Calu3 (cell line): ENCODE results near the gene DIS3L2. TPM values are rescaled to one million over a fixed set of nuclear protein-coding genes. Genes with fewer than 3 reads are reported as not detected.

Source experiments
- BruUV-seq: library from RNA; stranded (reverse); fragments of 400-500 nt; replicated peaks from 2 replicates; lab custom pipeline; 2021; lab: Mats Ljungman, UMichigan
- CTCF ChIA-PET: fragments of 300-600 bp; sonication (Branson Sonifier 250); formaldehyde crosslinking; loops from one replicate; lab custom pipeline; 2022; ENCODE audit warnings: antibody characterized with exemption; lab: Charles Lee
- DNase-seq: peaks from one replicate; pipeline ENCODE4 v3.0.0; 2022
- H3K27ac Mint-ChIP-seq: one replicate; pipeline ENCODE4 v1.8.0; 2022; ENCODE audit warnings: mixed read lengths; ENCODE audit not compliant: unreplicated experiment
- H3K27me3 Mint-ChIP-seq: one replicate; pipeline ENCODE4 v1.8.0; 2022; ENCODE audit warnings: mixed read lengths; ENCODE audit not compliant: unreplicated experiment
- H3K36me3 Mint-ChIP-seq: one replicate; pipeline ENCODE4 v1.8.0; 2022; ENCODE audit warnings: mild to moderate bottlenecking, moderate library complexity, mixed read lengths; ENCODE audit not compliant: insufficient read depth, unreplicated experiment
- H3K4me1 Mint-ChIP-seq: one replicate; pipeline ENCODE4 v1.8.0; 2022; ENCODE audit warnings: mild to moderate bottlenecking, low read depth, mixed read lengths; ENCODE audit not compliant: unreplicated experiment
- H3K4me3 Mint-ChIP-seq: one replicate; pipeline ENCODE4 v1.8.0; 2022; ENCODE audit warnings: mild to moderate bottlenecking, low read depth, moderate library complexity, mixed read lengths; ENCODE audit not compliant: unreplicated experiment
- H3K9me3 Mint-ChIP-seq: one replicate; pipeline ENCODE4 v1.8.0; 2022; ENCODE audit warnings: low read depth, mixed read lengths; ENCODE audit not compliant: unreplicated experiment
- intact Hi-C: fragments of 100-400 bp; cut with micrococcal nuclease; formaldehyde crosslinking; loops from one replicate; pipeline ENCODE4 v1.10.0; 2022; ENCODE audit not compliant: unreplicated experiment
- total RNA-seq: library from RNA; stranded (reverse); gene quantifications from 2 replicates; pipeline ENCODE4 v1.2.3, GENCODE V29; 2022
- TF ChIP-seq, protein P1 (sequence below): fragments of 200-600 bp; IDR thresholded peaks from one replicate; pipeline ENCODE4 v1.8.0; 2022; ENCODE audit warnings: antibody characterized with exemption; ENCODE audit not compliant: unreplicated experiment

DIS3L2 gene
- total RNA-seq, 1 experiment from 2014 or later, result 46.0 TPM

DNA sequence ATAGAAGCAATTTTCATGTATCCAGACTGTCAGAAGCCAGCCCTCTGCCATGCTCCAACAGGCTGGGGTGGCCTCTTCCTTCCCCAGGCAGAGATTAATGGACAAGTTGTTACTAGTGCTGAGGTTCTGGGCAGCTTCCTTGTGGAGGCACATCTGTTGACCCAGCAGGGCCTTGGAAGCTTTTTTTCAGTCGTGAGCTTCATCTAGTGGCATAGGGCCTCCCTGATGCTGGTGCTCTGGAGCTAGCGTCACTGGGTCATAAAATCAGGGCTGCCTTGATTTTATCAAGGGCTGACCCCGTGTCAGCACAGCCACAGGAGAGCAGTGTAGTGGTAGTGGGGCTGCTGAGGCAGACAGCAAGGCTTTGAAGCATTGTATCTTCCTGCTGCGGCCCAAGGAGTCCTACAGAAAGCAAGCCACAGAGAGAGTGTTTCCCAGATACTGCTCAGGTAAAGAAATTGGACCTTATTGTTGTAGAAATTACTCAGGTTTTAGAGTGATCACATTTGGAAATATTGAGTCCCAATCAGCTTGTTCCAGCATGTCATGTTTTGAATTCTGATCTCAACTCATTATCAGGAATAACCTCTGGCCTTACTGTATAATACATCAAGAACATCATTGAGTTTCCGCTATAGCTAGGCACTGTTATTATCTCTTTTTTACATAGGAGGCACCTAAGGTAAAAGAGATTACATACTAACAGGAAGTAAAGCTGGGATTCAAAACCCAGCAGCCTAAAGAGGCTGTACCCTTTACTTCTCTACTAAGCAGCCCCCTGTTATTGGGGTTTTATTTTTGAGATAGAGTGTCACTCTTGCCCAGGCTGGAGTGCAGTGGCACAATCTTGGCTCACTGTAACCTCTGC lies 324.7 kb downstream of the DIS3L2 start:
- Mint-ChIP-seq H3K4me1 (no peaks in the 10 kb centered on the region), H3K27ac (no peak overlapping the region), H3K27me3 (no peaks in the 10 kb centered on the region), H3K4me3 (no peak overlapping the region), H3K36me3 (no peaks in the 10 kb centered on the region), H3K9me3 (no peaks in the 10 kb centered on the region)
- BruUV-seq, result no TSS peak
- no peak for DNase-seq
- CTCF ChIA-PET, result interaction anchor here (0.5 kb wide), 1 partner anchor 138 kb away, joined by 3 read pairs; no protein-coding TSS in a partner anchor
- TF ChIP-seq, protein P1, sequence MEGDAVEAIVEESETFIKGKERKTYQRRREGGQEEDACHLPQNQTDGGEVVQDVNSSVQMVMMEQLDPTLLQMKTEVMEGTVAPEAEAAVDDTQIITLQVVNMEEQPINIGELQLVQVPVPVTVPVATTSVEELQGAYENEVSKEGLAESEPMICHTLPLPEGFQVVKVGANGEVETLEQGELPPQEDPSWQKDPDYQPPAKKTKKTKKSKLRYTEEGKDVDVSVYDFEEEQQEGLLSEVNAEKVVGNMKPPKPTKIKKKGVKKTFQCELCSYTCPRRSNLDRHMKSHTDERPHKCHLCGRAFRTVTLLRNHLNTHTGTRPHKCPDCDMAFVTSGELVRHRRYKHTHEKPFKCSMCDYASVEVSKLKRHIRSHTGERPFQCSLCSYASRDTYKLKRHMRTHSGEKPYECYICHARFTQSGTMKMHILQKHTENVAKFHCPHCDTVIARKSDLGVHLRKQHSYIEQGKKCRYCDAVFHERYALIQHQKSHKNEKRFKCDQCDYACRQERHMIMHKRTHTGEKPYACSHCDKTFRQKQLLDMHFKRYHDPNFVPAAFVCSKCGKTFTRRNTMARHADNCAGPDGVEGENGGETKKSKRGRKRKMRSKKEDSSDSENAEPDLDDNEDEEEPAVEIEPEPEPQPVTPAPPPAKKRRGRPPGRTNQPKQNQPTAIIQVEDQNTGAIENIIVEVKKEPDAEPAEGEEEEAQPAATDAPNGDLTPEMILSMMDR, result no peak
- intact Hi-C loops, result no loop called here

- Mint-ChIP-seq H3K4me3 (no peak overlapping the region), H3K4me1 (no peaks in the 10 kb centered on the region), H3K27ac (no peak overlapping the region), H3K9me3 (no peaks in the 10 kb centered on the region), H3K36me3 (no peaks in the 10 kb centered on the region), H3K27me3 (no peaks in the 10 kb centered on the region)
- DNase-seq, result no peak
- CTCF ChIA-PET, result no interaction called here
- TF ChIP-seq, protein P1, result no peak
- intact Hi-C loops, result no loop called here
- no TSS peak for BruUV-seq
Measured at GRCh38 chr2:232287316-232287715, 325.8 kb downstream of the DIS3L2 start.

DNA sequence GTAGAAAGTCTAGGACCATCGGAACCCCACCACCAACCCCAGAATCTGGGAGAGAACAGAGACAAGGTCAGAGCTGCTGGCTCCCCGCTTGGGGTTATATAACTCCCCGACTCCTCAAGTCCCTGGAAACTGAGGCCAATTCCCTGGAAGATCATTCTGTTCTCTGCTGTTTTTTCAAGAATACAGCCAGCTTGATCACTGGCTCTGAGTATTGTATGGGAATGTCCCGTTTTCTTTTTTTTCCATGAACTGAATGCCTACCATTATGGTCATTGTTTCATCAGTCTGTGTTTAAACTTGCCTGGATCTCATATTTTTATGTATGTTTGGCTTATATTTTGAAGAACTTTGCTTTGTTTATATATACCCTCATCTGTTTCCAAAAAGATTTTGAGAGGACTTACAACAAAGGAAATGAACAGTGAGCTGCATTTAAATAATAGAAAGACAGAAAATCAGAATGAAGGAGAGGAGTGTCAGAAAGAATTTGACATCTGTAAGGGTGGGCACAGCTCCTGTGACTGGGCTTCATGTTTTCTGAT lies 327.0 kb downstream of the DIS3L2 start:
- CTCF ChIA-PET, result no interaction called here
- TF ChIP-seq, protein P1, result no peak
- BruUV-seq, result no TSS peak

DNA sequence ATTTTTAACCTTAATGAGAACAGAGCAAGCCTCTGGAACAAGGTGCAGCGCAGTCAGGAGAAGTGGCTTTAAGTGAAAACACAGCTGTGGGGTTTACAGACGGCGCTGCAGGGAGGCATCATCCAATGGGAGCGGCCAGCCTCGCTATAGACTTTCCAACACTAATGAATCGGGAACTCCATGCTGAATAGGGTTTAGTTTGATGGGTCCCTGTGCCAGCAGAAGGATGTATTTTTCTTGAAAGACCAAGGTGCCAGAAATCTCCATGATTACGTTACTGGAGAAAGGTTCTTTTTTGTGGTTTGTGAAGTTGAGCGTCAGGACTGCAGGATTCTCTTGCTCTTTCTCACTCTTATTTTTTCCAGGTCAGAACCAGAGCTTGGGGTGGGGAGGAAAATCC lies 329.2 kb downstream of the DIS3L2 start:
- TF ChIP-seq, protein P1, result no peak
- H3K9me3 Mint-ChIP-seq, result no peaks in the 10 kb centered on the region
- BruUV-seq, result no TSS peak
- intact Hi-C loops, result no loop called here
- H3K36me3 Mint-ChIP-seq, result no peaks in the 10 kb centered on the region
- no peaks in the 10 kb centered on the region for H3K27me3 Mint-ChIP-seq
- CTCF ChIA-PET, result no interaction called here
- H3K4me3 Mint-ChIP-seq, result no peak overlapping the region
- no peak for DNase-seq
- H3K4me1 Mint-ChIP-seq, result no peaks in the 10 kb centered on the region
- H3K27ac Mint-ChIP-seq, result no peak overlapping the region

More for the DNA sequence above, 327.0 kb downstream of the DIS3L2 start:
- no peaks in the 10 kb centered on the region for H3K9me3 Mint-ChIP-seq
- H3K27me3 Mint-ChIP-seq, result no peaks in the 10 kb centered on the region
- H3K36me3 Mint-ChIP-seq, result no peaks in the 10 kb centered on the region
- intact Hi-C loops, result no loop called here
- no peak for DNase-seq
- no peak overlapping the region for H3K27ac Mint-ChIP-seq
- H3K4me3 Mint-ChIP-seq, result no peak overlapping the region
- no peaks in the 10 kb centered on the region for H3K4me1 Mint-ChIP-seq
